ENCODE measurements around the gene C12orf75. TPM values are rescaled to one million over a fixed set of nuclear protein-coding genes. Genes with fewer than 3 reads are reported as not detected.
"Not testable (repeated sequence)": the region's sequence is repeated elsewhere in the genome, so short reads cannot be mapped to it uniquely, and the experiment has no call there.

The C12orf75 gene
- total RNA-seq, 1 donor from 2014 or later, result 56.5 TPM

DNA sequence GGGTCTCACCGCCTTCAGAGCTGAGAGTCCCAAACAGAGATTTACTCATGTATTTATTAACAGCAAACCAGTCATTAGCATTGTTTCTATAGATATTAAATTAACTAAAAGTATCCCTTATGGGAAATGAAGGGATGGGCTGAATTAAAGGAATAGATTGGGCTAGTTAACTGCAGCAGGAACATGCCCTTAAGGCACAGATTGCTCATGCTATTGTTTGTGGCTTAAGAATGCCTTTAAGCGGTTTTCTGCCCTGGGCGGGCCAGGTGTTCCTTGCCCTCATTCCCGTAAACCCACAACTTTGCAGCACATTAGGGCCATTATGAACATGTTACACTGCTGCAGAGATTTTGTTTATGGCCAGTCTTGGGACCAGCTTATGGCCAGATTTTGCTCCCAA, 21.7 kb upstream of the C12orf75 start:
- H3K4me3 ChIP-seq; H3K36me3 ChIP-seq; H3K9me3 ChIP-seq; intact Hi-C loops (cut with DNase I); DNase-seq (ENCODE audit: low spot score in 2 of 2); H3K27me3 ChIP-seq: not testable (repeated sequence)
- peaks cover 11 to 12% of the 10 kb centered on the region in 2 donors for H3K4me1 ChIP-seq
- H3K27ac ChIP-seq, result peak overlapping the region; percentile 75 to 78

DNA sequence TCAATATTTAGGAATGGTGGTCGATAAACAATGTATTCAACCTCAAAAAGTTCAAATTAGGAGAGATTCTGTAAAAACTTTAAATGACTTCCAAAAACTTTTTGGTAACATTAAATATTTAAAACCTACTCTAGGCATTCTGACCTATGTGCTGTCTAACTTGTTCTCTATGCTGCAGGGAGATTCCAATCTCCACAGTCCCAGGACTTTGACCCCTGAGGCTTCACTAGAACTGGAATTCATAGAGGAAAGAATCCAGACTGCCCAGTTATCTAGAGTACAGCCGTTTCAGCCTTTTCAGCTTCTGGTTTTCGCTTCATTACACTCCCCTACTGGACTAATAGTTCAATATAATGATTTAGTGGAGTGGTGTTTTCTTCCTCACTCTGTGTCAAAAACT, 21.1 kb upstream of the C12orf75 start:
- DNase-seq (ENCODE audit: low spot score in 2 of 2); H3K27me3 ChIP-seq; H3K36me3 ChIP-seq; intact Hi-C loops (cut with DNase I); H3K9me3 ChIP-seq; H3K4me3 ChIP-seq; H3K27ac ChIP-seq: not testable (repeated sequence)
- peaks cover 11 to 12% of the 10 kb centered on the region in 2 donors for H3K4me1 ChIP-seq

GRCh38 chr12:105310476-105311085, 19.9 kb upstream of the C12orf75 start:
- peaks cover 11 to 12% of the 10 kb centered on the region in 2 donors for H3K4me1 ChIP-seq
- H3K27me3 ChIP-seq; intact Hi-C loops (cut with DNase I); H3K36me3 ChIP-seq; DNase-seq (ENCODE audit: low spot score in 2 of 2); H3K9me3 ChIP-seq; H3K4me3 ChIP-seq: not testable (repeated sequence)
- H3K27ac ChIP-seq, result peak overlapping the region in 1 of 2 donors; percentile 52

GRCh38 chr12:105311936-105312335, 18.6 kb upstream of the C12orf75 start:
- H3K36me3 ChIP-seq; H3K27me3 ChIP-seq; DNase-seq (ENCODE audit: low spot score in 2 of 2); H3K9me3 ChIP-seq; H3K4me3 ChIP-seq; intact Hi-C loops (cut with DNase I): not testable (repeated sequence)
- peak overlapping the region; percentile 34 to 52 for H3K27ac ChIP-seq
- peaks cover 11 to 12% of the 10 kb centered on the region in 2 donors for H3K4me1 ChIP-seq

DNA sequence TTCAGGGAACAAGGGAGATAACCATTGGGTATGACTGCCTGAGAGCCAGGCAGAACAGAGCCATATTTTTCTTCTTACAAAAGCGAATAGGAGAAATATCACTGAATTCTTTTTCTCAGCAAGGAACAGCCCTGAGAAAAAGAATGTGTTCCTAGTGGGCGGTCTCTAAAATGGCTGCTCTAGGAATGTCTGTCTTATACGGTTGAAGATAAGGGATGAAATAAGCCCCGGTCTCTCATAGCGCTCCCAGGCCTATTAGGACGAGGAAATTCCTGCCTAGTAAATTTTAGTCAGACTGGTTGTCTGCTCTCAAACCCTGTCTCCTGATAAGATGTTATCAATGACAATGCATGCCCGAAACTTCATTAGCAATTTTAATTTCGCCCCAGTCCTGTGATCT, 16.7 kb upstream of the C12orf75 start:
- intact Hi-C loops (cut with DNase I); H3K27me3 ChIP-seq; H3K36me3 ChIP-seq; H3K27ac ChIP-seq; H3K9me3 ChIP-seq; H3K4me3 ChIP-seq; DNase-seq (ENCODE audit: low spot score in 2 of 2): not testable (repeated sequence)
- peaks cover 11 to 12% of the 10 kb centered on the region in 2 donors for H3K4me1 ChIP-seq

- H3K36me3 ChIP-seq, result no peaks in the 10 kb centered on the region
- H3K27me3 ChIP-seq, result no peaks in the 10 kb centered on the region
- no peak overlapping the region for H3K27ac ChIP-seq
- intact Hi-C loops (cut with DNase I), result no loop called here
- peaks cover 11 to 12% of the 10 kb centered on the region in 2 donors for H3K4me1 ChIP-seq
- H3K9me3 ChIP-seq, result no peaks in the 10 kb centered on the region
- no peak overlapping the region for H3K4me3 ChIP-seq
- TF ChIP-seq, protein P1, sequence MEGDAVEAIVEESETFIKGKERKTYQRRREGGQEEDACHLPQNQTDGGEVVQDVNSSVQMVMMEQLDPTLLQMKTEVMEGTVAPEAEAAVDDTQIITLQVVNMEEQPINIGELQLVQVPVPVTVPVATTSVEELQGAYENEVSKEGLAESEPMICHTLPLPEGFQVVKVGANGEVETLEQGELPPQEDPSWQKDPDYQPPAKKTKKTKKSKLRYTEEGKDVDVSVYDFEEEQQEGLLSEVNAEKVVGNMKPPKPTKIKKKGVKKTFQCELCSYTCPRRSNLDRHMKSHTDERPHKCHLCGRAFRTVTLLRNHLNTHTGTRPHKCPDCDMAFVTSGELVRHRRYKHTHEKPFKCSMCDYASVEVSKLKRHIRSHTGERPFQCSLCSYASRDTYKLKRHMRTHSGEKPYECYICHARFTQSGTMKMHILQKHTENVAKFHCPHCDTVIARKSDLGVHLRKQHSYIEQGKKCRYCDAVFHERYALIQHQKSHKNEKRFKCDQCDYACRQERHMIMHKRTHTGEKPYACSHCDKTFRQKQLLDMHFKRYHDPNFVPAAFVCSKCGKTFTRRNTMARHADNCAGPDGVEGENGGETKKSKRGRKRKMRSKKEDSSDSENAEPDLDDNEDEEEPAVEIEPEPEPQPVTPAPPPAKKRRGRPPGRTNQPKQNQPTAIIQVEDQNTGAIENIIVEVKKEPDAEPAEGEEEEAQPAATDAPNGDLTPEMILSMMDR (IDR thresholded peaks at IDR 0.05), result no peak
- no peak for DNase-seq (ENCODE audit: low spot score in 2 of 2)
Observed at GRCh38 chr12:105315130-105315529, 15.4 kb upstream of the C12orf75 start.

- DNase-seq (ENCODE audit: low spot score in 2 of 2), result no peak
- Histone ChIP-seq H3K4me3 (no peak overlapping the region), H3K9me3 (no peaks in the 10 kb centered on the region), H3K4me1 (peaks cover 6% of the 10 kb centered on the region in 2 donors), H3K36me3 (no peaks in the 10 kb centered on the region), H3K27me3 (no peaks in the 10 kb centered on the region), H3K27ac (no peak overlapping the region)
- intact Hi-C loops (cut with DNase I), result no loop called here
- TF ChIP-seq, protein P1 (IDR thresholded peaks at IDR 0.05), result no peak
Observed at GRCh38 chr12:105315726-105316125, 14.8 kb upstream of the C12orf75 start.

- no peaks in the 10 kb centered on the region for H3K27me3 ChIP-seq
- DNase-seq (ENCODE audit: low spot score in 2 of 2), result no peak
- H3K4me3 ChIP-seq, result no peak overlapping the region
- H3K27ac ChIP-seq, result no peak overlapping the region
- TF ChIP-seq, protein P1 (IDR thresholded peaks at IDR 0.05), result no peak
- H3K9me3 ChIP-seq, result no peaks in the 10 kb centered on the region
- intact Hi-C loops (cut with DNase I), result no loop called here
- no peaks in the 10 kb centered on the region for H3K36me3 ChIP-seq
- peaks cover 0 to 1% of the 10 kb centered on the region in 2 donors for H3K4me1 ChIP-seq
Observed at GRCh38 chr12:105316931-105317852, 13.3 kb upstream of the C12orf75 start.
